Keratinocyte (primary cell): Measurements from ENCODE around the gene ZMIZ1. TPM values are rescaled to one million over a fixed set of nuclear protein-coding genes. Genes with fewer than 3 reads are reported as not detected.

Source experiments
- DNase-seq: peaks from one replicate; pipeline ENCODE4 v3.0.0-alpha.2; 2011; ENCODE audit warnings: low read depth, missing footprints, low spot score
- FAIRE-seq: peaks from 2 replicates; lab custom pipeline; 2011; peaks lifted over from hg19 to GRCh38; lab: Jason Lieb, UNC
- H2AFZ ChIP-seq: 2 replicates; pipeline ENCODE4 v1.6.0; 2012; ENCODE audit warnings: low read length, control low read depth, inconsistent platforms; ENCODE audit not compliant: control insufficient read depth
- H3K27ac ChIP-seq: 2 replicates; pipeline ENCODE4 v1.5.1; 2011; ENCODE audit warnings: low read length; ENCODE audit not compliant: control insufficient read depth, insufficient read depth
- H3K27me3 ChIP-seq: 3 replicates; pipeline ENCODE4 v1.6.0; 2011; ENCODE audit warnings: low read length; ENCODE audit not compliant: control insufficient read depth, insufficient read depth; ENCODE audit errors: extremely low read depth
- H3K36me3 ChIP-seq, 2 experiments: 2 replicates in 1 of 2; 3 replicates in 1 of 2; pipeline ENCODE4 v1.5.1; 2011; ENCODE audit warnings: low read length in 2 of 2, mild to moderate bottlenecking in 1 of 2; ENCODE audit not compliant: control insufficient read depth in 2 of 2, insufficient read depth in 2 of 2; ENCODE audit errors: extremely low read depth in 1 of 2
- H3K4me1 ChIP-seq: 3 replicates; pipeline ENCODE4 v1.5.1; 2011; ENCODE audit warnings: low read length; ENCODE audit not compliant: control insufficient read depth, insufficient read depth; ENCODE audit errors: extremely low read depth
- H3K4me2 ChIP-seq: 3 replicates; pipeline ENCODE4 v1.6.0; 2011; ENCODE audit warnings: low read depth, low read length; ENCODE audit not compliant: control insufficient read depth, insufficient read depth; ENCODE audit errors: extremely low read depth
- H3K4me3 ChIP-seq, 3 experiments: fragments of 200-600 bp in 1 of 3; sonication (generic) in 1 of 3; 2 replicates in 2 of 3; 3 replicates in 1 of 3; pipeline ENCODE4 v1.5.1; 2011 to 2016; ENCODE audit warnings: low read length in 3 of 3, mild to moderate bottlenecking in 3 of 3, control low read depth in 2 of 3, inconsistent platforms in 1 of 3, low read depth in 1 of 3, mixed read lengths in 1 of 3, mixed run types in 1 of 3, moderate library complexity in 1 of 3; ENCODE audit not compliant: control insufficient read depth in 2 of 3, insufficient read depth in 2 of 3; ENCODE audit errors: extremely low read depth in 1 of 3
- H3K79me2 ChIP-seq: 2 replicates; pipeline ENCODE4 v1.6.0; 2012; ENCODE audit warnings: low read length; ENCODE audit not compliant: control insufficient read depth, insufficient read depth
- H3K9ac ChIP-seq: 3 replicates; pipeline ENCODE4 v1.6.0; 2011; ENCODE audit warnings: low read length; ENCODE audit not compliant: control insufficient read depth, insufficient read depth; ENCODE audit errors: extremely low read depth
- H3K9me1 ChIP-seq: 3 replicates; pipeline ENCODE4 v1.6.0; 2011; ENCODE audit warnings: low read length; ENCODE audit not compliant: control insufficient read depth, insufficient read depth; ENCODE audit errors: extremely low read depth
- H3K9me3 ChIP-seq: 2 replicates; pipeline ENCODE4 v1.5.1; 2012; ENCODE audit warnings: low read depth, low read length; ENCODE audit not compliant: control insufficient read depth
- H4K20me1 ChIP-seq: 3 replicates; pipeline ENCODE4 v1.6.0; 2011; ENCODE audit warnings: low read length; ENCODE audit not compliant: control insufficient read depth, insufficient read depth; ENCODE audit errors: extremely low read depth
- CTCF ChIP-seq, 3 experiments: IDR thresholded peaks in 1 of 3; conservative IDR thresholded peaks in 1 of 3; optimal IDR thresholded peaks in 1 of 3; 2 replicates in 2 of 3; 3 replicates in 1 of 3; pipeline versions ENCODE3 to v1.5.1; 2011; ENCODE audit warnings: low read length in 3 of 3, mild to moderate bottlenecking in 3 of 3, moderate library complexity in 2 of 3, control low read depth in 1 of 3, inconsistent platforms in 1 of 3; ENCODE audit not compliant: insufficient read depth in 2 of 3; ENCODE audit errors: extremely low read depth in 1 of 3
- EZH2 ChIP-seq: IDR thresholded peaks from one replicate; pipeline ENCODE4 v1.6.1; 2012; ENCODE audit warnings: inconsistent platforms, mild to moderate bottlenecking, low read length, moderate library complexity
- dilution Hi-C: fragments of 300-500 bp; cut with MboI; formaldehyde crosslinking; loops from one replicate; pipeline ENCODE4 v1.7.0; 2020; ENCODE audit warnings: low sequenced_read_pairs; ENCODE audit not compliant: extremely low pct_ligation_motif_present
- polyA plus RNA-seq, 5 experiments: library from polyadenylated mRNA; depleted of rRNA in 3 of 5; stranded (reverse) in 3 of 5; stranded (forward) in 1 of 5; unstranded in 1 of 5; fragments of >200 nt; gene quantifications; 1 replicate in 1 of 5; 2 replicates in 3 of 5; 3 replicates in 1 of 5; pipeline versions ENCODE4 v1.2.1 to v1.2.3, GENCODE V29; 2011 to 2012; ENCODE audit warnings: missing spikeins in 2 of 5, low read depth in 1 of 5, low replicate concordance in 1 of 5

Gene ZMIZ1
- polyA plus RNA-seq, 1 donor (not counting 4 experiments of a cell fraction or from before 2014, with no cell fraction given): 1.8 TPM

GRCh38 chr10:79099898-79100448 lies 31.2 kb downstream of the ZMIZ1 start:
- H3K4me3 ChIP-seq: no peak overlapping the region
- no peak overlapping the region for H3K27ac ChIP-seq
- H3K4me2 ChIP-seq: no peak overlapping the region
- TF ChIP-seq CTCF (optimal IDR thresholded peaks at IDR 0.05 in 1 of 3, IDR thresholded peaks at IDR 0.05 in 1 of 3, conservative IDR thresholded peaks at IDR 0.05 in 1 of 3; ENCODE audit: extremely low read depth in 1 of 3, insufficient read depth in 2 of 3, low read length in 3 of 3) (no peak), EZH2 (no peak)
- peaks cover 18% of the 10 kb centered on the region for H3K4me1 ChIP-seq
- dilution Hi-C loops: no loop called here
- peaks cover 8% of the 10 kb centered on the region for H3K79me2 ChIP-seq
- FAIRE-seq (no peak), DNase-seq (no peak)
- H4K20me1 ChIP-seq: peaks cover 4% of the 10 kb centered on the region
- H3K36me3 ChIP-seq: no peaks in the 10 kb centered on the region
- no peaks in the 10 kb centered on the region for H3K27me3 ChIP-seq
- no peak overlapping the region for H3K9ac ChIP-seq
- no peaks in the 10 kb centered on the region for H3K9me3 ChIP-seq
- H2AFZ ChIP-seq: no peak overlapping the region
- no peaks in the 10 kb centered on the region for H3K9me1 ChIP-seq

- H3K36me3 ChIP-seq: no peaks in the 10 kb centered on the region
- H3K4me3 ChIP-seq: no peak overlapping the region
- H3K79me2 ChIP-seq: peaks cover 8% of the 10 kb centered on the region
- DNase-seq (no peak), FAIRE-seq (no peak)
- H3K9me1 ChIP-seq: no peaks in the 10 kb centered on the region
- H3K4me1 ChIP-seq: peaks cover 18% of the 10 kb centered on the region
- H3K9ac ChIP-seq: no peak overlapping the region
- no peak overlapping the region for H2AFZ ChIP-seq
- H3K27me3 ChIP-seq: no peaks in the 10 kb centered on the region
- TF ChIP-seq EZH2 (no peak), CTCF (optimal IDR thresholded peaks at IDR 0.05 in 1 of 3, IDR thresholded peaks at IDR 0.05 in 1 of 3, conservative IDR thresholded peaks at IDR 0.05 in 1 of 3; ENCODE audit: extremely low read depth in 1 of 3, insufficient read depth in 2 of 3, low read length in 3 of 3) (no peak)
- no peak overlapping the region for H3K27ac ChIP-seq
- H4K20me1 ChIP-seq: peaks cover 8% of the 10 kb centered on the region
- no peaks in the 10 kb centered on the region for H3K9me3 ChIP-seq
- no peak overlapping the region for H3K4me2 ChIP-seq
- dilution Hi-C loops: no loop called here
Observed at GRCh38 chr10:79100771-79101170, 32.0 kb downstream of the ZMIZ1 start.
